Ishikawa (cell line): ENCODE data around the gene LATS1.

Experiments used
- CREB1 ChIP-seq: IDR thresholded peaks from 2 replicates; pipeline ENCODE4 v1.6.1; 2012; ENCODE audit warnings: low read depth
- EGR1 ChIP-seq: IDR thresholded peaks from 2 replicates; pipeline ENCODE4 v1.6.1; 2012
- EP300 ChIP-seq: IDR thresholded peaks from 2 replicates; pipeline ENCODE4 v1.6.1; 2012; ENCODE audit warnings: borderline replicate concordance
- FOXM1 ChIP-seq: IDR thresholded peaks from 2 replicates; pipeline ENCODE4 v1.6.1; 2012; ENCODE audit warnings: low read depth, borderline replicate concordance
- NFIC ChIP-seq: IDR thresholded peaks from 2 replicates; pipeline ENCODE4 v1.6.1; 2012
- RAD21 ChIP-seq: IDR thresholded peaks from 2 replicates; pipeline ENCODE4 v1.6.1; 2012; ENCODE audit warnings: low read depth
- TAF1 ChIP-seq: IDR thresholded peaks from 2 replicates; pipeline ENCODE4 v1.6.1; 2012; ENCODE audit warnings: low read depth, mild to moderate bottlenecking
- TEAD4 ChIP-seq: IDR thresholded peaks from 2 replicates; pipeline ENCODE4 v1.6.1; 2012
- YY1 ChIP-seq: IDR thresholded peaks from 2 replicates; pipeline ENCODE4 v1.6.1; 2012; ENCODE audit warnings: low read depth
- ZBTB7A ChIP-seq: IDR thresholded peaks from 2 replicates; pipeline ENCODE4 v1.6.1; 2012; ENCODE audit warnings: low read depth
- TF ChIP-seq, protein P1 (sequence below): IDR thresholded peaks from 2 replicates; pipeline ENCODE4 v1.6.1; 2012; ENCODE audit warnings: low read depth, mild to moderate bottlenecking
- TF ChIP-seq, protein P2 (sequence below): IDR thresholded peaks from 2 replicates; pipeline ENCODE4 v1.6.1; 2012

DNA sequence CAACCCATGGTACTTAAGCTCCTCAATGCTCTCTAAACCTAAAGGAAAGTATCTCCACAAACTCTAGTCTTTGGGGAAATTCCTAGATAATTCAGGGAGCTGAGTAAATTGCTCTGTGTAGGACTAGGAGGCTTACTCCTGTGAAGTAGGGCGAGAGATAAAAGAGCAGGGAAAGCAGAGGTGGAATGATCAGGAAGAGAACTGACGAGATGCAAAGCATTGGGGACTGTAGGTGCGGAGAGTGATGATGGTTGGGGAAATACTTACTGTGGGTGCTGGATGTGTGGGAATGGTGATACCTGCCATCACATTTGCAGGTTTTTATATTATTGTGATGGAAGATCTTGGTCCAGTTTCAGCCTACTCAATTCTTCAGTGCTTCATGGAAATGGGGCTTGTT, 1.6 kb upstream of the LATS1 start:
- no peak for TF ChIP-seq TAF1
- no peak for TF ChIP-seq EGR1
- no peak for TF ChIP-seq TEAD4
- TF ChIP-seq, protein P1, sequence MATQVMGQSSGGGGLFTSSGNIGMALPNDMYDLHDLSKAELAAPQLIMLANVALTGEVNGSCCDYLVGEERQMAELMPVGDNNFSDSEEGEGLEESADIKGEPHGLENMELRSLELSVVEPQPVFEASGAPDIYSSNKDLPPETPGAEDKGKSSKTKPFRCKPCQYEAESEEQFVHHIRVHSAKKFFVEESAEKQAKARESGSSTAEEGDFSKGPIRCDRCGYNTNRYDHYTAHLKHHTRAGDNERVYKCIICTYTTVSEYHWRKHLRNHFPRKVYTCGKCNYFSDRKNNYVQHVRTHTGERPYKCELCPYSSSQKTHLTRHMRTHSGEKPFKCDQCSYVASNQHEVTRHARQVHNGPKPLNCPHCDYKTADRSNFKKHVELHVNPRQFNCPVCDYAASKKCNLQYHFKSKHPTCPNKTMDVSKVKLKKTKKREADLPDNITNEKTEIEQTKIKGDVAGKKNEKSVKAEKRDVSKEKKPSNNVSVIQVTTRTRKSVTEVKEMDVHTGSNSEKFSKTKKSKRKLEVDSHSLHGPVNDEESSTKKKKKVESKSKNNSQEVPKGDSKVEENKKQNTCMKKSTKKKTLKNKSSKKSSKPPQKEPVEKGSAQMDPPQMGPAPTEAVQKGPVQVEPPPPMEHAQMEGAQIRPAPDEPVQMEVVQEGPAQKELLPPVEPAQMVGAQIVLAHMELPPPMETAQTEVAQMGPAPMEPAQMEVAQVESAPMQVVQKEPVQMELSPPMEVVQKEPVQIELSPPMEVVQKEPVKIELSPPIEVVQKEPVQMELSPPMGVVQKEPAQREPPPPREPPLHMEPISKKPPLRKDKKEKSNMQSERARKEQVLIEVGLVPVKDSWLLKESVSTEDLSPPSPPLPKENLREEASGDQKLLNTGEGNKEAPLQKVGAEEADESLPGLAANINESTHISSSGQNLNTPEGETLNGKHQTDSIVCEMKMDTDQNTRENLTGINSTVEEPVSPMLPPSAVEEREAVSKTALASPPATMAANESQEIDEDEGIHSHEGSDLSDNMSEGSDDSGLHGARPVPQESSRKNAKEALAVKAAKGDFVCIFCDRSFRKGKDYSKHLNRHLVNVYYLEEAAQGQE, result no peak
- TF ChIP-seq YY1, result no peak
- no peak for TF ChIP-seq ZBTB7A
- TF ChIP-seq, protein P2, sequence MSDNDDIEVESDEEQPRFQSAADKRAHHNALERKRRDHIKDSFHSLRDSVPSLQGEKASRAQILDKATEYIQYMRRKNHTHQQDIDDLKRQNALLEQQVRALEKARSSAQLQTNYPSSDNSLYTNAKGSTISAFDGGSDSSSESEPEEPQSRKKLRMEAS, result no peak
- no peak for TF ChIP-seq FOXM1
- no peak for TF ChIP-seq RAD21
- no peak for TF ChIP-seq EP300
- no peak for TF ChIP-seq CREB1
- TF ChIP-seq NFIC, result no peak
